HG02798 (cell line): ENCODE measurements around the gene CFAP45.

ENCODE experiments used
- ATAC-seq: cut with Tn5 transposase; IDR thresholded peaks from one replicate; pipeline ENCODE4 v1.9.1; 2021; ENCODE audit warnings: mild to moderate bottlenecking; ENCODE audit not compliant: unreplicated experiment, poor library complexity

Gene CFAP45

DNA sequence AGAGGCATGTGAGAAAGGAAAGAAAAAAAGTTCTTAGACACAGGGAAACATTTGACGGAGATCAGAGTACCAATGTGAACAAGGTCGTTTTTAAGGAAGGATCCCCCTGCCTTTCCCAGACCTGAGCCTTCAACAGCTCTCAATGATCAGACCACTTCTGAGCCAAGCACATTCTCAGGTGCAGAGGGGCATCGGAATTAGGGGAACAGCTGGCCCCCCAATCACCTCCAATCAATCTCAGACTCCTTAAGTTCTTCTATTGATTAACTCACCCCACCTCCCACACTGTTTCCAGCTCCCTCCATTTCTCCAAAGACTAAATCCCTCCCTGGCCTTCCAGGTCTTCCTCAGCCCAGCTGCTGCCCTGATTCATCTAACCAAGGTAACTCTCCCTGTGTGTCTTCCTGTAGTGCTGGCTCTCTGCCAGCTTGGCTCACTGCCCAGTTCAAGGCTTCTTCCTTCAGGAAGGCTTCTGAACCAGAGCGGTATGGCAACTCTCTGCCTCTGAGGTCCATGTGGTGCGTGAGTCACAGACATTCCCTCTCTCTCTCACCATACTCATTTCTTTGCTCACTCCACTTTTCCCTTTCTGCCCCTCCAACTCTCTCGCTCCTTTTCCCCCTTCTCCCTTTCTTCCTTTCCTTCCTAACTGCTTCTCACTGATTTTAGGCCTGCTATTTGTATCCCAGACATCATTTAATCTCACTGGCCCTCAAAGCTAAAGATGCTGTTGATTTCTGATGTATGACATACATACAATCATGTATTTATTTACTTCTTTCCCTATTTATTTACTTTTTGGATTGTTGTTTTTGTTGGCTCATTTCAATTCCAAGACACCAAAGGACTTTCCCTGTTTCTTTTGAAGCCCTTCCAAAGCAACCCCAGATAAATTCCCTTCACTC is 18.1 kb downstream of the CFAP45 start:
- no peak for ATAC-seq

- no peak for ATAC-seq
Observed at GRCh38 chr1:159880430-159880829, 19.5 kb downstream of the CFAP45 start.

DNA sequence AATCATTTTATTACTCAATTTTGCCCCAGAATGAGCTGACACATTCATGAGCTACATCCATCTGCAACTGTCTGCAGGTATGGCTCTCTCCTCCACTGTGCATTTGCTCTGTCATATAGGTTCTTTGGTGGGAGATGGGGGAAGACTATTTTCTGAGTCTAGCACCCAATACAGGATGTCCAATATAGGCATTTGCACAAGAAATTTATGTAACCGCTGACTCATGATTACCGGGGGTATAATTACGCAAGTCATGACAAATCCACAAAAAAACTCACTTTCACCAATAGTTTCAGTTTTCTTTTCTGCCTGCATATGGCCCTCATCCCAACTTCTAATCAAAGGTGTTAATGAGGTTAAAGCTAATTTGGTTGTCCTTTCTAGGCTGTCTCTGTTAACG is 20.0 kb downstream of the CFAP45 start:
- ATAC-seq = no peak

- no peak for ATAC-seq
Observed at GRCh38 chr1:159879136-159879535, 20.8 kb downstream of the CFAP45 start.

DNA sequence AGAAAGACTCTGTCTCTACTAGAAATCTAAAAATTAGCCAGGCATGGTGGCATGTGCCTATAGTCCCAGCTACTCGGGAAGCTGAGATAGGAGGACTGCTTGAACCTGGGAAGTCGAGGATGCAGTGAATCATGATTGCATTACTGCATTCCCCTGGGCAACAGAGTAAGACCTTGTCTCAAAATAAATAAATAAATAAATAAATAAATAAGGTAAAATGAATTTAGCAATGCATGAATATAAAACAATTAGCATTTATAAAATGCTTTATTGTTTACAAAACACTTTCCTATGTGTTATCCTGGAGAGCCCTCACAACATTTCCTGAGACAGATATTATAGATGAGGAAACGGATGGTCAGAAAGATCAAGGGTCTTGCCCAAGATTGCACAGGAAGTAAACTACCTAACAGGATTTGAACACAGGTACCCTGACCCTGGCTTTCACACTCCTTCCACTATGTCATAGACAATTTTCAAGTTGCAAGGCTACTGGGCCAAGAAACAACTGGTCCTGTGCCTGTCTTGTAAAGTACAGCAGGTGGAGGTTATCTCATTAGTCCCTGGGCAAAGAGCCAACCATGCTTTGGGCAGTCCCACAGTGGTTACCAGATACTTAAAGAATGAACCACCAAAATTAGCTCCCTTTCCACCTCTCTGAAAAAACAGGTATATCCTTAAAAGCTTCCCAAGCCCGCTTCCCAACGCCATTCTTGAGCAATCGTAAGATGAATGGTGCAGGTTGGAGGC is 22.1 kb downstream of the CFAP45 start:
- ATAC-seq = no peak

GRCh38 chr1:159873530-159874143 is 26.3 kb downstream of the CFAP45 start:
- ATAC-seq = no peak

DNA sequence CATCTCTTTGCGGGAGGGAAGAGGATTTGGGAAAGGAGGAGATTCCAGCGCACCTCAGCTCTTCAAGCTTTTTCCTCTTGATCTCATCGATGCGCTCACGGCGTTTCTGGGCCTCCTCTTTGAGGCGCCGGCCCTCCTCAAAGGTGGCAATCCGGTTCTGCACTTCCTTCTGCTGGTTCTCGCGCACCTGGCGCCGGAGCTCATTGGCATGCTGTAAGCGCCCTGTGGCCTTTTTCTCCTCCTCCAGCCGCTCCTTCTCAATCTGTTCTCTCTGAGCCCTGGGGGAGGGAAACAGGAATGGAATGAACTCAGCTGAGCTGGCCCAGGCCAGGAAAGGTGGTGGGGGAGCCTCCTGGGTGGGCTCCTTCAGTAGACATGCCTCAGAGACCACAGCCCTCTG is 27.1 kb downstream of the CFAP45 start:
- no peak for ATAC-seq

DNA sequence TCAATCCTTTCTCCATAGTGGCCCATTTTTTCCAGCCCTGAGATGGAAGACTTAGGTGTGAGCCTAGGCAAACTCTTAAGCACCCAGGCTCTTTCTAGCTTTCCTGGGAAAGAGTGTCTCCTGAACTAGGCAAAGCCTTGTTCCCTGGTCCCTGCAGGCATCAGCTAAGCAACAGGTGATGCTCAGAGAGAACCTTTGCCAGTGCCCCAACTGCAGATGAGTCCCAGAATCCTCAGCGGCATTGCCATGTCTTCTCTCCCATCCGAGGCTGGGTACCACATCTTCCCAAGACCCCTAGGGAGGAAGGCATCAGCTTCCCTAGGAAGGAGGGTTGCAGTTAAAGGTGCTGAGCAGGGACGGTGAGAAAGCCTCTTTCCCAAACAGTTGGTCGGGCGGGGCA is 29.3 kb downstream of the CFAP45 start:
- no peak for ATAC-seq

- ATAC-seq = no peak
Observed at GRCh38 chr1:159869607-159870006, 30.4 kb downstream of the CFAP45 start.

- peak; percentile 55 for ATAC-seq
Observed at GRCh38 chr1:159869173-159869572, 30.8 kb downstream of the CFAP45 start.

DNA sequence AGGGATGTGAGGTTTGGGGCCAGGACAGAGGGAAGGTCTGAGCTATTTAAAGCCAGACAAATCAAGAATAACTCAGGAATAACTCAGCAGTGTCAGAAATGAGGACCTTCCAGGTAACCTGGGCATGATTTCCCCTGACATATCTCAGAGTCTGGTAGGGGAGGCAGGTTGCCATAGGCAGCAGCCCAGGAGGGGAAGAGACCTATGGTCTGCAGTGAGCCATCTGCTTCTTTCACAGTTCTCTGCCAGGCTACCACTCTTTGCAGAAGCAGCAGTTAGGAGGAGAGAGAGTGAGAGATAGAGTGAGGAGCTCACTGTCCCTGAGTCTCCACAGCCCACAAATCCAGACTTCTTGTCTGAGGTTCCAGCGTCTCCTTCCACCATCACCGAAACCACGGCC is 31.2 kb downstream of the CFAP45 start:
- no peak for ATAC-seq

GRCh38 chr1:159867664-159868026 is 32.3 kb downstream of the CFAP45 start:
- no peak for ATAC-seq

DNA sequence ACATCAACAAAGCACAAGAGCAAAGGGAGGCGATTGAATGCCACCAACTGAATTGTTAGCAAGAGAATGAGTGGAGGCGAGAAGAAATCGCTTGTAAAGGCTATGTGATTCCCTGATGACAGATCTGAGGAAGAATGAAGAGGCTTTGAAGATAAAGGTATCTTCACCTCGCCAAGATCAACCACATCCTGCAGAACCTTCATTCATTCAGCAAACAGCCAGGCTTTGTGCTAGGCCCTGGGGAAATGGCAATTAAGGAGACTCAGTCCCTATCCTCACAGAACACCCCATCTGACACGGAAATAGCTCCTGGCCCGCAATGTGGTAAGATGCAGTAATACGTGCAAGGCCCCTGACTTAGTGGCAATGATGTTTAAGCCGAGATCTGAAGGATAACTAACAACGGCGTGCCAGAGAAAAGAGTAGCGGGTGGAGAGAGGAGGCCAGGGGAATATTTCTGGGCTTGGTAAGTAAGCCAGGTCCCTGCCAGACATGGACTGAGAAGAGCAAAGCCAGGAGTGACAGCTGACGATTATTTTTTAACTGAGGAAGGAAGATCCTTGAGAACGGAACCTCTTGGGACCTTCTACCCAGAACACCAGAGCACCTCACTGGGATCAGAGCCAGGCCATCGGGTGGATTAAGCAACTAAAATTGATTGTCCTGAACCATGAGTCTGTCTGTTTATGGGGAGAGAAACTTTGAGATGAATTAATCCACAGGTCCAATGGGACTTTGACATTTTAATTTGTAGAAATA is 32.9 kb downstream of the CFAP45 start:
- no peak for ATAC-seq

DNA sequence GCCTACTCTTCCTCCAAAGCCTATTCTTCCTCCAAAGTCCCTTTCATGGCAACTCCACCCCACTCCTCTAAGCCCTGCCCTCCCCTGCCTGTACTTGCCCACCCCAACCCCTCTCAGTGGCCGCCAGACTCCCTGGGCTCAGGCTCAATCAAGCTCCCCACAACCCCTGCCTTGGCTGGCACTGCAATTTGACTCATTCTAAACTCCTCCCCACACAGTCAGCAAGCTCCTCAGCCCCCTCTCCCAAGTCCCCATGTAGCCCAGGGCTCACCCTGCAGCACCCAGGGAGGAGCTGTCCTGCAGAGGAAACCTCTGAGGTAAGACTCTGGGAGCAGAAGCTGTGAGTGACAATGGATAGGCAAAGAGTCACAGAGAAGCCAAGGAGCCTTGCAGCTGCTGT is 33.9 kb downstream of the CFAP45 start:
- no peak for ATAC-seq

GRCh38 chr1:159864262-159864661 is 35.7 kb downstream of the CFAP45 start:
- no peak for ATAC-seq

- ATAC-seq = no peak
Observed at GRCh38 chr1:159862557-159862956, 37.4 kb downstream of the CFAP45 start, which contains the start of gene VSIG8. TSS of gene VSIG8 (minus strand) at chr1:159862657. CDS start at chr1:159862521, 136 bp downstream.

- ATAC-seq = no peak
Observed at GRCh38 chr1:159862031-159862430, 37.9 kb downstream of the CFAP45 start.

- no peak for ATAC-seq
Observed at GRCh38 chr1:159861218-159861617, 38.7 kb downstream of the CFAP45 start.

- ATAC-seq = no peak
Observed at GRCh38 chr1:159860456-159860855, 39.5 kb downstream of the CFAP45 start.

GRCh38 chr1:159859767-159860322 is 40.1 kb downstream of the CFAP45 start:
- no peak for ATAC-seq
